IMR-90 (cell line): ENCODE measurements around the gene TEAD1. TPM values are rescaled to one million over a fixed set of nuclear protein-coding genes. Genes with fewer than 3 reads are reported as not detected.

Experiments used
- ATAC-seq: fragments of 200-7000 bp; cut with Tn5 transposase; 2 replicates; pipeline ENCODE4 v1.9.1; 2020; ENCODE audit warnings: low read depth, mild to moderate bottlenecking, moderate library complexity
- BruUV-seq: library from RNA; stranded (reverse); fragments of 400-500 nt; replicated peaks from 2 replicates; lab custom pipeline; 2021; lab: Mats Ljungman, UMichigan
- CTCF ChIA-PET: fragments of 300-600 bp; formaldehyde crosslinking; extraction: SDS; loops from one replicate; lab custom pipeline; 2021; ENCODE audit warnings: antibody characterized with exemption; lab: Yijun Ruan, JAX
- POLR2A ChIA-PET: fragments of 300-600 bp; sonication (Branson Sonifier 250); formaldehyde crosslinking; loops from one replicate; lab custom pipeline; 2022; ENCODE audit warnings: antibody characterized with exemption; ENCODE audit not compliant: unreplicated experiment; lab: Charles Lee
- DNase-seq: peaks from one replicate; pipeline ENCODE4 v3.0.0; 2013
- H2AFZ ChIP-seq: replicated peaks from 2 replicates; pipeline ENCODE3; 2013; ENCODE audit warnings: low read length, mild to moderate bottlenecking; ENCODE audit not compliant: poor library complexity
- H2AK5ac ChIP-seq: 2 replicates; pipeline ENCODE4 v1.6.1; 2013; ENCODE audit warnings: low read depth, low read length, inconsistent platforms
- H2AK9ac ChIP-seq: replicated peaks from 2 replicates; pipeline ENCODE3; 2013; ENCODE audit warnings: mild to moderate bottlenecking, low read depth, low read length, moderate library complexity; ENCODE audit not compliant: poor library complexity
- H2BK120ac ChIP-seq: 2 replicates; pipeline ENCODE4 v1.6.1; 2013; ENCODE audit warnings: low read depth, low read length, inconsistent platforms
- H2BK15ac ChIP-seq: 3 replicates; pipeline ENCODE4 v1.6.1; 2013; ENCODE audit warnings: low read depth, low read length, inconsistent platforms
- H2BK20ac ChIP-seq: 2 replicates; pipeline ENCODE4 v1.6.1; 2013; ENCODE audit warnings: low read depth, mild to moderate bottlenecking, inconsistent platforms, low read length, moderate library complexity
- H2BK5ac ChIP-seq: 2 replicates; pipeline ENCODE4 v1.6.1; 2013; ENCODE audit warnings: mild to moderate bottlenecking, low read depth, low read length, inconsistent platforms; ENCODE audit not compliant: poor library complexity, severe bottlenecking
- H3K14ac ChIP-seq: replicated peaks from 2 replicates; pipeline ENCODE4 v1.6.1; 2013; ENCODE audit warnings: low read depth, low read length, inconsistent platforms
- H3K18ac ChIP-seq: 2 replicates; pipeline ENCODE4 v1.6.1; 2013; ENCODE audit warnings: low read depth, low read length, control low read depth
- H3K23ac ChIP-seq: 2 replicates; pipeline ENCODE4 v1.6.1; 2013; ENCODE audit warnings: low read depth, low read length, inconsistent platforms
- H3K27ac ChIP-seq: 2 replicates; pipeline ENCODE4 v1.5.1; 2013; ENCODE audit warnings: mild to moderate bottlenecking, control low read depth, low read length; ENCODE audit not compliant: insufficient read depth
- H3K27me3 ChIP-seq: 2 replicates; pipeline ENCODE4 v1.6.1; 2013; ENCODE audit warnings: low read length; ENCODE audit not compliant: control insufficient read depth, insufficient read depth
- H3K36me3 ChIP-seq: 2 replicates; pipeline ENCODE4 v1.6.1; 2013; ENCODE audit warnings: low read length, mixed read lengths; ENCODE audit not compliant: control insufficient read depth, insufficient read depth
- H3K4ac ChIP-seq: 2 replicates; pipeline ENCODE4 v1.6.1; 2013; ENCODE audit warnings: low read depth, low read length, inconsistent platforms
- H3K4me1 ChIP-seq: 2 replicates; pipeline ENCODE4 v1.6.1; 2013; ENCODE audit warnings: low read length, mixed read lengths; ENCODE audit not compliant: control insufficient read depth, insufficient read depth
- H3K4me2 ChIP-seq: 2 replicates; pipeline ENCODE4 v1.6.1; 2013; ENCODE audit warnings: low read depth, mild to moderate bottlenecking, control low read depth, low read length, moderate library complexity
- H3K4me3 ChIP-seq: 2 replicates; pipeline ENCODE4 v1.5.1; 2013; ENCODE audit warnings: low read depth, mild to moderate bottlenecking, control low read depth, low read length, moderate library complexity; ENCODE audit not compliant: insufficient read depth
- H3K56ac ChIP-seq: 2 replicates; pipeline ENCODE4 v1.6.1; 2013; ENCODE audit warnings: low read length, inconsistent platforms; ENCODE audit not compliant: insufficient read depth; ENCODE audit errors: extremely low read depth
- H3K79me1 ChIP-seq, 2 experiments: 2 replicates each; pipeline ENCODE4 v1.6.1; 2013; ENCODE audit warnings: low read length in 2 of 2, inconsistent platforms in 1 of 2, low read depth in 1 of 2
- H3K9ac ChIP-seq: 2 replicates; pipeline ENCODE4 v1.6.1; 2013; ENCODE audit warnings: low read depth, low read length, control low read depth
- H3K9me1 ChIP-seq: 2 replicates; pipeline ENCODE4 v1.6.1; 2013; ENCODE audit warnings: low read length, inconsistent platforms; ENCODE audit not compliant: insufficient read depth
- H3K9me3 ChIP-seq: 2 replicates; pipeline ENCODE4 v1.6.1; 2013; ENCODE audit warnings: low read length; ENCODE audit not compliant: control insufficient read depth, insufficient read depth
- H4K20me1 ChIP-seq: 2 replicates; pipeline ENCODE4 v1.6.1; 2013; ENCODE audit warnings: low read length, inconsistent platforms; ENCODE audit not compliant: insufficient read depth
- H4K5ac ChIP-seq: 2 replicates; pipeline ENCODE4 v1.6.1; 2013; ENCODE audit warnings: mild to moderate bottlenecking, low read depth, low read length, control low read depth
- H4K8ac ChIP-seq, 2 experiments: 2 replicates each; pipeline ENCODE4 v1.6.1; 2013; ENCODE audit warnings: low read depth in 2 of 2, low read length in 2 of 2, control low read depth in 1 of 2, inconsistent platforms in 1 of 2
- H4K91ac ChIP-seq: 2 replicates; pipeline ENCODE4 v1.6.1; 2013; ENCODE audit warnings: low read depth, low read length, inconsistent platforms; ENCODE audit not compliant: insufficient read depth
- BHLHE40 ChIP-seq: fragments of 150-350 bp; IDR thresholded peaks from 2 replicates; pipeline ENCODE4 v1.6.1; 2016; ENCODE audit warnings: mild to moderate bottlenecking, low read depth, low read length
- CEBPB ChIP-seq: IDR thresholded peaks from 2 replicates; pipeline ENCODE4 v1.6.1; 2012; ENCODE audit warnings: low read depth, low read length, improper control_type of control experiment
- ELK1 ChIP-seq: fragments of 150-350 bp; IDR thresholded peaks from 2 replicates; pipeline ENCODE4 v1.6.1; 2016; ENCODE audit warnings: low read depth, mild to moderate bottlenecking, low read length, moderate library complexity, borderline replicate concordance
- FOS ChIP-seq: fragments of 150-350 bp; IDR thresholded peaks from 2 replicates; pipeline ENCODE4 v1.6.1; 2016; ENCODE audit warnings: low read depth, low read length
- MAFK ChIP-seq: IDR thresholded peaks from 2 replicates; pipeline ENCODE4 v1.6.1; 2012; ENCODE audit warnings: low read depth, low read length, improper control_type of control experiment
- MAZ ChIP-seq: IDR thresholded peaks from 2 replicates; pipeline ENCODE4 v1.6.1; 2012; ENCODE audit warnings: low read depth, mild to moderate bottlenecking, low read length, improper control_type of control experiment, moderate library complexity, borderline replicate concordance
- NFE2L2 ChIP-seq: fragments of 150-350 bp; IDR thresholded peaks from 2 replicates; pipeline ENCODE4 v1.6.1; 2016; ENCODE audit warnings: low read depth, mild to moderate bottlenecking, low read length
- POLR2A ChIP-seq: IDR thresholded peaks from 2 replicates; pipeline ENCODE4 v1.6.1; 2012; ENCODE audit warnings: mild to moderate bottlenecking, low read depth, low read length
- RAD21 ChIP-seq: IDR thresholded peaks from 2 replicates; pipeline ENCODE4 v1.6.1; 2012; ENCODE audit warnings: low read length, improper control_type of control experiment
- RCOR1 ChIP-seq: IDR thresholded peaks from 2 replicates; pipeline ENCODE4 v1.6.1; 2012; ENCODE audit warnings: mild to moderate bottlenecking, low read length, improper control_type of control experiment; ENCODE audit not compliant: insufficient replicate concordance
- SMC3 ChIP-seq: fragments of 150-350 bp; IDR thresholded peaks from 2 replicates; pipeline ENCODE4 v1.6.1; 2016; ENCODE audit warnings: low read depth, mild to moderate bottlenecking, antibody characterized with exemption, low read length, moderate library complexity
- WGBS, 2 experiments: methylation state at CpG; one replicate each; pipeline versions ENCODE4 v1.1.5 to v1.1.7; 2013; ENCODE audit warnings: missing lambda C conversion rate in 2 of 2; ENCODE audit not compliant: insufficient read length in 1 of 2; ENCODE audit errors: extremely low coverage in 2 of 2; 5-methylcytosine and 5-hydroxymethylcytosine counted together
- dilution Hi-C: fragments of 300-500 bp; cut with HindIII; formaldehyde crosslinking; loops from one replicate; pipeline ENCODE4 v1.14.3; 2018; ENCODE audit warnings: low sequenced_read_pairs; ENCODE audit not compliant: unreplicated experiment
- in situ Hi-C: fragments of 300-500 bp; cut with MboI; formaldehyde crosslinking; loops from 3 replicates; pipeline ENCODE4 v1.14.3; 2019; ENCODE audit warnings: low sequenced_read_pairs, inconsistent platforms, mixed read lengths
- intact Hi-C: fragments of 100-400 bp; cut with micrococcal nuclease; formaldehyde crosslinking; loops from 2 replicates; pipeline ENCODE4 v1.10.0; 2022
- polyA plus RNA-seq, 3 experiments: library from polyadenylated mRNA; depleted of rRNA; stranded (reverse); fragments of >200 nt; gene quantifications; 2 replicates each; pipeline ENCODE4 v1.2.3, GENCODE V29; 2012; ENCODE audit warnings: low replicate concordance in 1 of 3
- total RNA-seq: library from RNA; depleted of rRNA; stranded (reverse); fragments of >200 nt; gene quantifications from 2 replicates; pipeline ENCODE4 v1.2.3, GENCODE V29; 2012

The TEAD1 gene
- total and polyA plus RNA-seq, 2 of the 4 experiments (the other 2 are of a cell fraction) = 51.8 to 69.2 TPM

DNA sequence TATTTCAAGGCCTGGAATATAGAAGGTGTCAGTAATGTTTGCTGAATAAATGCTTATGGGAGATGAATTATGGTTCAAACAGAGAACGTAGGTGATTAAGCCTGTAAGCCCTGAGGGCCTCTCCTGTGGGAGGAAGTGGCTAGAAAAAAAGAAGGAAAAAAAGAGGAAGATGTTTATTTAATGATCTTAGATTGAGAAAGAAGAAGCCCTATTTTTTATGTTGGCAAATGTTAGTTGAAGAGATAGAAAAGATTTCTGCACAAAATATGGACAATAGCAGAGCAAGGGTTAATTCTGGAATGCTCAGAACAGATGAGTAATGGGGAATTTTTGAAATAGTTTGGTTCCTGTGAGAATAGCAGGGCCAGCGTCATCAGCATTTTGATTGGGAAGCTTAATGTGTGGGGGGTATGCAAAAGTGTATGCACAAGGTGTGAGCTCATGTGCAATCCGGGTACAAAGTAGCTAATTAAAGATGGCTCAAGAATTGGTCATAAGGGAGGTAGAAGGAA is 95.7 kb downstream of the TEAD1 start:
- Histone ChIP-seq H3K18ac (peak overlapping the region; percentile 89), H3K9ac (0 out of 2 replicates have a peak overlapping the region, but pooled peaks have one; percentile 16), H3K36me3 (peaks cover 16% of the 10 kb centered on the region), H3K27me3 (no peaks in the 10 kb centered on the region), H4K5ac (peak overlapping the region; percentile 30; the same call in 1 of the 2 replicates), H3K23ac (peak overlapping the region; percentile 14; the same call in 1 of the 2 replicates), H3K4me1 (peaks cover 43% of the 10 kb centered on the region), H4K91ac (peak overlapping the region; percentile 45; the same call in 1 of the 2 replicates), H4K8ac (peak overlapping the region; percentile 35 to 50; a peak in 1 of 4 replicates), H3K56ac (peak overlapping the region; percentile 57), H2BK15ac (0 out of 3 replicates have a peak overlapping the region, but pooled peaks have one; percentile 66), H2AK9ac (no peak overlapping the region), H3K14ac (peak overlapping the region; percentile 62; the same call in 1 of the 2 replicates), H3K4ac (peak overlapping the region; percentile 75), H2BK20ac (peak overlapping the region; percentile 80), H2BK5ac (peak overlapping the region; percentile 47), H2AK5ac (peak overlapping the region; percentile 86), H3K9me3 (no peaks in the 10 kb centered on the region), H3K4me3 (no peak overlapping the region), H3K4me2 (peak overlapping the region; percentile 52; the same call in 1 of the 2 replicates), H2BK120ac (peak overlapping the region; percentile 63), H2AFZ (no peak overlapping the region), H4K20me1 (peaks cover 89% of the 10 kb centered on the region), H3K9me1 (peaks cover 56% of the 10 kb centered on the region), H3K27ac (peak overlapping the region; percentile 82), H3K79me1 (peaks cover 61 to 95% of the 10 kb centered on the region in 2 experiments)
- ChIA-PET CTCF (interaction anchor here (1.5 kb wide), 1 partner anchor 10 kb away, joined by 4 read pairs; no protein-coding TSS in a partner anchor), POLR2A (interaction anchor here (0.6 kb wide), 1 partner anchor 94 kb away, joined by 5 read pairs; no protein-coding TSS in a partner anchor)
- no TSS peak for BruUV-seq
- dilution Hi-C loops = no loop called here
- ATAC-seq (peak; percentile 63), DNase-seq (peak; percentile 75)
- TF ChIP-seq MAFK (peak; percentile 29), SMC3 (peak; percentile 17; the same call in 1 of the 2 replicates), RAD21 (no peak), MAZ (no peak), FOS (peak; percentile 64), POLR2A (no peak), NFE2L2 (no peak), ELK1 (no peak), BHLHE40 (peak; percentile 92), RCOR1 (no peak), CEBPB (peak; percentile 40)
- 4% methylated on average over 3 of the region's 3 CpGs; no CpG with 5 or more reads in 1 of the 2 experiments for whole genome bisulfite sequencing, 2 experiments
- in situ Hi-C loops = no loop called here
- intact Hi-C loops = loop anchor here (5.0 to 10.0 kb wide), 2 partner anchors 78 to 435 kb away; no protein-coding TSS in a partner anchor
